IMR-90 (cell line): ENCODE results near the gene FNIP1. TPM values are rescaled to one million over a fixed set of nuclear protein-coding genes. Genes with fewer than 3 reads are reported as not detected.

Experiments used
- ATAC-seq: fragments of 200-7000 bp; cut with Tn5 transposase; 2 replicates; pipeline ENCODE4 v1.9.1; 2020; ENCODE audit warnings: low read depth, mild to moderate bottlenecking, moderate library complexity
- BruUV-seq: library from RNA; stranded (reverse); fragments of 400-500 nt; replicated peaks from 2 replicates; lab custom pipeline; 2021; lab: Mats Ljungman, UMichigan
- CTCF ChIA-PET: fragments of 300-600 bp; formaldehyde crosslinking; extraction: SDS; loops from one replicate; lab custom pipeline; 2021; ENCODE audit warnings: antibody characterized with exemption; lab: Yijun Ruan, JAX
- POLR2A ChIA-PET: fragments of 300-600 bp; sonication (Branson Sonifier 250); formaldehyde crosslinking; loops from one replicate; lab custom pipeline; 2022; ENCODE audit warnings: antibody characterized with exemption; ENCODE audit not compliant: unreplicated experiment; lab: Charles Lee
- DNase-seq: peaks from one replicate; pipeline ENCODE4 v3.0.0; 2013
- H2AFZ ChIP-seq: replicated peaks from 2 replicates; pipeline ENCODE3; 2013; ENCODE audit warnings: low read length, mild to moderate bottlenecking; ENCODE audit not compliant: poor library complexity
- H2AK5ac ChIP-seq: 2 replicates; pipeline ENCODE4 v1.6.1; 2013; ENCODE audit warnings: low read depth, low read length, inconsistent platforms
- H2AK9ac ChIP-seq: replicated peaks from 2 replicates; pipeline ENCODE3; 2013; ENCODE audit warnings: mild to moderate bottlenecking, low read depth, low read length, moderate library complexity; ENCODE audit not compliant: poor library complexity
- H2BK120ac ChIP-seq: 2 replicates; pipeline ENCODE4 v1.6.1; 2013; ENCODE audit warnings: low read depth, low read length, inconsistent platforms
- H2BK15ac ChIP-seq: 3 replicates; pipeline ENCODE4 v1.6.1; 2013; ENCODE audit warnings: low read depth, low read length, inconsistent platforms
- H2BK20ac ChIP-seq: 2 replicates; pipeline ENCODE4 v1.6.1; 2013; ENCODE audit warnings: low read depth, mild to moderate bottlenecking, inconsistent platforms, low read length, moderate library complexity
- H2BK5ac ChIP-seq: 2 replicates; pipeline ENCODE4 v1.6.1; 2013; ENCODE audit warnings: mild to moderate bottlenecking, low read depth, low read length, inconsistent platforms; ENCODE audit not compliant: poor library complexity, severe bottlenecking
- H3K14ac ChIP-seq: replicated peaks from 2 replicates; pipeline ENCODE4 v1.6.1; 2013; ENCODE audit warnings: low read depth, low read length, inconsistent platforms
- H3K18ac ChIP-seq: 2 replicates; pipeline ENCODE4 v1.6.1; 2013; ENCODE audit warnings: low read depth, low read length, control low read depth
- H3K23ac ChIP-seq: 2 replicates; pipeline ENCODE4 v1.6.1; 2013; ENCODE audit warnings: low read depth, low read length, inconsistent platforms
- H3K27ac ChIP-seq: 2 replicates; pipeline ENCODE4 v1.5.1; 2013; ENCODE audit warnings: mild to moderate bottlenecking, control low read depth, low read length; ENCODE audit not compliant: insufficient read depth
- H3K27me3 ChIP-seq: 2 replicates; pipeline ENCODE4 v1.6.1; 2013; ENCODE audit warnings: low read length; ENCODE audit not compliant: control insufficient read depth, insufficient read depth
- H3K36me3 ChIP-seq: 2 replicates; pipeline ENCODE4 v1.6.1; 2013; ENCODE audit warnings: low read length, mixed read lengths; ENCODE audit not compliant: control insufficient read depth, insufficient read depth
- H3K4ac ChIP-seq: 2 replicates; pipeline ENCODE4 v1.6.1; 2013; ENCODE audit warnings: low read depth, low read length, inconsistent platforms
- H3K4me1 ChIP-seq: 2 replicates; pipeline ENCODE4 v1.6.1; 2013; ENCODE audit warnings: low read length, mixed read lengths; ENCODE audit not compliant: control insufficient read depth, insufficient read depth
- H3K4me2 ChIP-seq: 2 replicates; pipeline ENCODE4 v1.6.1; 2013; ENCODE audit warnings: low read depth, mild to moderate bottlenecking, control low read depth, low read length, moderate library complexity
- H3K4me3 ChIP-seq: 2 replicates; pipeline ENCODE4 v1.5.1; 2013; ENCODE audit warnings: low read depth, mild to moderate bottlenecking, control low read depth, low read length, moderate library complexity; ENCODE audit not compliant: insufficient read depth
- H3K56ac ChIP-seq: 2 replicates; pipeline ENCODE4 v1.6.1; 2013; ENCODE audit warnings: low read length, inconsistent platforms; ENCODE audit not compliant: insufficient read depth; ENCODE audit errors: extremely low read depth
- H3K79me1 ChIP-seq, 2 experiments: 2 replicates each; pipeline ENCODE4 v1.6.1; 2013; ENCODE audit warnings: low read length in 2 of 2, inconsistent platforms in 1 of 2, low read depth in 1 of 2
- H3K9ac ChIP-seq: 2 replicates; pipeline ENCODE4 v1.6.1; 2013; ENCODE audit warnings: low read depth, low read length, control low read depth
- H3K9me1 ChIP-seq: 2 replicates; pipeline ENCODE4 v1.6.1; 2013; ENCODE audit warnings: low read length, inconsistent platforms; ENCODE audit not compliant: insufficient read depth
- H3K9me3 ChIP-seq: 2 replicates; pipeline ENCODE4 v1.6.1; 2013; ENCODE audit warnings: low read length; ENCODE audit not compliant: control insufficient read depth, insufficient read depth
- H4K20me1 ChIP-seq: 2 replicates; pipeline ENCODE4 v1.6.1; 2013; ENCODE audit warnings: low read length, inconsistent platforms; ENCODE audit not compliant: insufficient read depth
- H4K5ac ChIP-seq: 2 replicates; pipeline ENCODE4 v1.6.1; 2013; ENCODE audit warnings: mild to moderate bottlenecking, low read depth, low read length, control low read depth
- H4K8ac ChIP-seq, 2 experiments: 2 replicates each; pipeline ENCODE4 v1.6.1; 2013; ENCODE audit warnings: low read depth in 2 of 2, low read length in 2 of 2, control low read depth in 1 of 2, inconsistent platforms in 1 of 2
- H4K91ac ChIP-seq: 2 replicates; pipeline ENCODE4 v1.6.1; 2013; ENCODE audit warnings: low read depth, low read length, inconsistent platforms; ENCODE audit not compliant: insufficient read depth
- BHLHE40 ChIP-seq: fragments of 150-350 bp; IDR thresholded peaks from 2 replicates; pipeline ENCODE4 v1.6.1; 2016; ENCODE audit warnings: mild to moderate bottlenecking, low read depth, low read length
- CHD1 ChIP-seq: IDR thresholded peaks from 2 replicates; pipeline ENCODE4 v1.6.1; 2012; ENCODE audit warnings: low read depth, low read length, improper control_type of control experiment
- MAFK ChIP-seq: IDR thresholded peaks from 2 replicates; pipeline ENCODE4 v1.6.1; 2012; ENCODE audit warnings: low read depth, low read length, improper control_type of control experiment
- MAZ ChIP-seq: IDR thresholded peaks from 2 replicates; pipeline ENCODE4 v1.6.1; 2012; ENCODE audit warnings: low read depth, mild to moderate bottlenecking, low read length, improper control_type of control experiment, moderate library complexity, borderline replicate concordance
- MXI1 ChIP-seq: IDR thresholded peaks from 2 replicates; pipeline ENCODE4 v1.6.1; 2012; ENCODE audit warnings: low read depth, mild to moderate bottlenecking, low read length, moderate library complexity, borderline replicate concordance
- NFE2L2 ChIP-seq: fragments of 150-350 bp; IDR thresholded peaks from 2 replicates; pipeline ENCODE4 v1.6.1; 2016; ENCODE audit warnings: low read depth, mild to moderate bottlenecking, low read length
- RCOR1 ChIP-seq: IDR thresholded peaks from 2 replicates; pipeline ENCODE4 v1.6.1; 2012; ENCODE audit warnings: mild to moderate bottlenecking, low read length, improper control_type of control experiment; ENCODE audit not compliant: insufficient replicate concordance
- RFX5 ChIP-seq: IDR thresholded peaks from 2 replicates; pipeline ENCODE4 v1.8.0; 2012; ENCODE audit warnings: low read depth, mild to moderate bottlenecking, low read length, moderate library complexity
- SMC3 ChIP-seq: fragments of 150-350 bp; IDR thresholded peaks from 2 replicates; pipeline ENCODE4 v1.6.1; 2016; ENCODE audit warnings: low read depth, mild to moderate bottlenecking, antibody characterized with exemption, low read length, moderate library complexity
- WGBS, 2 experiments: methylation state at CpG; one replicate each; pipeline versions ENCODE4 v1.1.5 to v1.1.7; 2013; ENCODE audit warnings: missing lambda C conversion rate in 2 of 2; ENCODE audit not compliant: insufficient read length in 1 of 2; ENCODE audit errors: extremely low coverage in 2 of 2; 5-methylcytosine and 5-hydroxymethylcytosine counted together
- dilution Hi-C: fragments of 300-500 bp; cut with HindIII; formaldehyde crosslinking; loops from one replicate; pipeline ENCODE4 v1.14.3; 2018; ENCODE audit warnings: low sequenced_read_pairs; ENCODE audit not compliant: unreplicated experiment
- in situ Hi-C: fragments of 300-500 bp; cut with MboI; formaldehyde crosslinking; loops from 3 replicates; pipeline ENCODE4 v1.14.3; 2019; ENCODE audit warnings: low sequenced_read_pairs, inconsistent platforms, mixed read lengths
- intact Hi-C: fragments of 100-400 bp; cut with micrococcal nuclease; formaldehyde crosslinking; loops from 2 replicates; pipeline ENCODE4 v1.10.0; 2022
- polyA plus RNA-seq, 3 experiments: library from polyadenylated mRNA; depleted of rRNA; stranded (reverse); fragments of >200 nt; gene quantifications; 2 replicates each; pipeline ENCODE4 v1.2.3, GENCODE V29; 2012; ENCODE audit warnings: low replicate concordance in 1 of 3
- total RNA-seq: library from RNA; depleted of rRNA; stranded (reverse); fragments of >200 nt; gene quantifications from 2 replicates; pipeline ENCODE4 v1.2.3, GENCODE V29; 2012
- TF ChIP-seq, protein P1 (sequence below): conservative IDR thresholded peaks from 2 replicates; pipeline ENCODE4 v1.5.1; 2012; ENCODE audit warnings: mild to moderate bottlenecking, low read depth, low read length, improper control_type of control experiment
- TF ChIP-seq, protein P2 (sequence below): fragments of 150-350 bp; IDR thresholded peaks from 2 replicates; pipeline ENCODE4 v1.6.1; 2016; ENCODE audit warnings: low read depth, mild to moderate bottlenecking, low read length, moderate library complexity, borderline replicate concordance

The FNIP1 gene
- total and polyA plus RNA-seq, 2 of the 4 experiments (the other 2 are of a cell fraction), result 5.6 to 34.1 TPM

DNA sequence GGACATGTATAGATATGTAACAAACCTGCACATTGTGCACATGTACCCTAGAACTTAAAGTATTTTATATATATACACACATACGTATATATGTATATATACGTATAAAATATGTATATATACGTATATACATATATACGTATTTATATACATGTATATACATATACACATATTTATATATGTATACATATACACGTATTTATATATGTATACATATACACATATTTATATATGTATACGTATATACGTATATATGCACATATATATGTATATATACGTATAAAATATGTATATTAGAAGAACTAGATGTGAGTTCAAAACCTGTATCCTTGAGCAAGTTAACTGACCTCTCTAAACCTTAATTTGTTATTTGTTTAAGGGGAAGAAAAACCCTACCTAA is 61.4 kb downstream of the FNIP1 start:
- in situ Hi-C loops (no loop called here), intact Hi-C loops (no loop called here), dilution Hi-C loops (no loop called here)
- H3K4me3 ChIP-seq, result no peak overlapping the region
- peaks cover 6% of the 10 kb centered on the region; the same call in 1 of the 2 replicates for H4K20me1 ChIP-seq
- TF ChIP-seq CHD1, result no peak
- TF ChIP-seq, protein P1, sequence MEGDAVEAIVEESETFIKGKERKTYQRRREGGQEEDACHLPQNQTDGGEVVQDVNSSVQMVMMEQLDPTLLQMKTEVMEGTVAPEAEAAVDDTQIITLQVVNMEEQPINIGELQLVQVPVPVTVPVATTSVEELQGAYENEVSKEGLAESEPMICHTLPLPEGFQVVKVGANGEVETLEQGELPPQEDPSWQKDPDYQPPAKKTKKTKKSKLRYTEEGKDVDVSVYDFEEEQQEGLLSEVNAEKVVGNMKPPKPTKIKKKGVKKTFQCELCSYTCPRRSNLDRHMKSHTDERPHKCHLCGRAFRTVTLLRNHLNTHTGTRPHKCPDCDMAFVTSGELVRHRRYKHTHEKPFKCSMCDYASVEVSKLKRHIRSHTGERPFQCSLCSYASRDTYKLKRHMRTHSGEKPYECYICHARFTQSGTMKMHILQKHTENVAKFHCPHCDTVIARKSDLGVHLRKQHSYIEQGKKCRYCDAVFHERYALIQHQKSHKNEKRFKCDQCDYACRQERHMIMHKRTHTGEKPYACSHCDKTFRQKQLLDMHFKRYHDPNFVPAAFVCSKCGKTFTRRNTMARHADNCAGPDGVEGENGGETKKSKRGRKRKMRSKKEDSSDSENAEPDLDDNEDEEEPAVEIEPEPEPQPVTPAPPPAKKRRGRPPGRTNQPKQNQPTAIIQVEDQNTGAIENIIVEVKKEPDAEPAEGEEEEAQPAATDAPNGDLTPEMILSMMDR, result no peak
- no peak for TF ChIP-seq SMC3
- no peak for TF ChIP-seq MAFK
- TF ChIP-seq MAZ, result no peak
- TF ChIP-seq, protein P2, sequence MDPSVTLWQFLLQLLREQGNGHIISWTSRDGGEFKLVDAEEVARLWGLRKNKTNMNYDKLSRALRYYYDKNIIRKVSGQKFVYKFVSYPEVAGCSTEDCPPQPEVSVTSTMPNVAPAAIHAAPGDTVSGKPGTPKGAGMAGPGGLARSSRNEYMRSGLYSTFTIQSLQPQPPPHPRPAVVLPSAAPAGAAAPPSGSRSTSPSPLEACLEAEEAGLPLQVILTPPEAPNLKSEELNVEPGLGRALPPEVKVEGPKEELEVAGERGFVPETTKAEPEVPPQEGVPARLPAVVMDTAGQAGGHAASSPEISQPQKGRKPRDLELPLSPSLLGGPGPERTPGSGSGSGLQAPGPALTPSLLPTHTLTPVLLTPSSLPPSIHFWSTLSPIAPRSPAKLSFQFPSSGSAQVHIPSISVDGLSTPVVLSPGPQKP, result no peak
- no peak for TF ChIP-seq NFE2L2
- no peak for TF ChIP-seq BHLHE40
- TF ChIP-seq RCOR1, result no peak
- TF ChIP-seq MXI1, result no peak
- no peak for TF ChIP-seq RFX5
- no peak for DNase-seq
- H2BK20ac ChIP-seq, result no peak overlapping the region
- no peak overlapping the region for H3K9ac ChIP-seq
- CTCF ChIA-PET, result no interaction called here
- H2AK9ac ChIP-seq, result no peak overlapping the region
- H4K8ac ChIP-seq, result no peak overlapping the region
- H3K79me1 ChIP-seq, result peaks cover 9 to 30% of the 10 kb centered on the region in 2 experiments
- POLR2A ChIA-PET, result no interaction called here
- H3K4ac ChIP-seq, result no peak overlapping the region
- H4K5ac ChIP-seq, result no peak overlapping the region
- H3K36me3 ChIP-seq, result peaks cover 8% of the 10 kb centered on the region; the same call in 1 of the 2 replicates
- WGBS, 2 experiments, result no CpG with 5 or more reads among the region's 8 CpGs
- H3K14ac ChIP-seq, result no peak overlapping the region
- no peak overlapping the region for H2AK5ac ChIP-seq
- no TSS peak for BruUV-seq
- H3K4me2 ChIP-seq, result no peak overlapping the region
- H3K27ac ChIP-seq, result no peak overlapping the region
- no peak overlapping the region for H3K56ac ChIP-seq
- H3K9me1 ChIP-seq, result no peaks in the 10 kb centered on the region
- H2AFZ ChIP-seq, result no peak overlapping the region
- H2BK120ac ChIP-seq, result no peak overlapping the region
- no peak for ATAC-seq
- no peak overlapping the region for H2BK15ac ChIP-seq
- H3K18ac ChIP-seq, result no peak overlapping the region
- no peak overlapping the region for H3K23ac ChIP-seq
- no peaks in the 10 kb centered on the region for H3K4me1 ChIP-seq
- H2BK5ac ChIP-seq, result no peak overlapping the region
- no peaks in the 10 kb centered on the region for H3K27me3 ChIP-seq
- H4K91ac ChIP-seq, result no peak overlapping the region
- H3K9me3 ChIP-seq, result no peaks in the 10 kb centered on the region
